Activated naive CD4-positive, alpha-beta T cell (primary cell): ENCODE measurements around the gene RSPH6A.

Source experiments
- DNase-seq, 4 experiments: peaks; one replicate each; lab custom pipeline; 2025; lab: John Stamatoyannopoulos, UW

The RSPH6A gene

DNA sequence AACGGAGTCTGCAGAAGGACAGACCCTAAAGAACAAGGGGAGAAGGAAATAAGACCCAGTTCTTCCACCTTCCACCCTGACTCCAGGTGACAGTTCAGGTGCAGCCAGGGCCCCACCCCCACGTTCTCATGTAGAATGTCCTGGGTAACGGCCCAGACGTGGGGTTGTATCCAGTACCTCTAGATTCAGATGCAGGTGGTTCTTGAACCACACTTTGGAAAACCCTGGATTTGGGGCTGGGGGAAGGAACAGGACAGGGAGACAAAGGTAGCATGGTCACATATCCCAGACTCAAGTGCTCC, 35.0 kb downstream of the RSPH6A start:
- DNase-seq, result no peak

- DNase-seq, result peak; percentile 38 to 77 (median 58)
Observed at GRCh38 chr19:45779231-45780145, 35.6 kb downstream of the RSPH6A start.

GRCh38 chr19:45778010-45778661, 37.0 kb downstream of the RSPH6A start:
- no peak for DNase-seq

DNA sequence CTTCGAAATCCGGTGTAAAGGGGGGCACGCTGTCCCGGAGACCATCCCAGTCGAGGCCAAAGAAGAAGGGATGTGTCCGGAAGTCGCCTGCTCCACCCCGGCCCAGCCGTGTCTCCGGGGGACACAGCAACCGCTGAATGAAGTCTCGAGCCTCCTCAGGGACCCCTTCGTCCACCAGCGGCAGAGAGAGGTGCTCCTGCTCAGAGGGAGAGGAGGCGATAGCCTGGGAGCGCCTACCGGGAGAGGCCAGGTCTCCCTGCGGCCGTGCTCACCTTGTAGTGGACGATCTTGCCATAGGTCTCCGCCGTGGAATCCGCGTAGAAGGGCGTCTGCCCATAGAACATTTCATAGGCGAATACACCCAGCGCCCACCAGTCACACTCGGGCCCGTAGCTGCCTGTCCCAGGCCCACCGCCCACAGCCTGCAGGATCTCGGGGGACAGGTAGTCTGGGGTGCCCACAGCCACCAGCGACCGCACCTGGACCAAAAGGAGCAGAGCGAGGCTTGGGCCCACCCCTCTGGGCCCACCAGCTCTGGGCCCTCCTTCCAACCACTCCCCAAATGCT, 37.6 kb downstream of the RSPH6A start:
- DNase-seq, result no peak

- DNase-seq, result no peak
Observed at GRCh38 chr19:45774765-45775164, 40.3 kb downstream of the RSPH6A start.

- DNase-seq, result no peak
Observed at GRCh38 chr19:45773384-45773783, 41.7 kb downstream of the RSPH6A start.

DNA sequence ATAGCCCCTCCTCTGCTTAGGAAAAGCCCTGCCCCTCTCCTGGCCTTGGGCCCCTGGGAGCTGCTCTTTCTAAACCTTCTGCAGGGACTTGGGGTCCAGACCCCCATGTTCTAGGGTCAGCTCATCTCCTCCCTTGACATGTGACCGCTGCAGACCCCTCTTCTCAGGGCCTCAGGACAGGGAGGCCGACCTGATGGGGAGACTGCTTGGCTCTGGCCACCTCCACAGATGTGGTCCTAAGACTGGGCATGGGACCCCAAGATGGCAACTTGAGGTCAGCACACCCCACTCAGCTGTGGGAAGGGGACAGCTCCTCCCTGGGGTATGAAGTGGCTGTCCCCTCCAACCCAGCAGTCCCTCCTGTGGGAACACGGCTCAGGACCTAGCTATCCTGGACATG, 42.2 kb downstream of the RSPH6A start:
- no peak for DNase-seq

GRCh38 chr19:45772130-45772840, 42.8 kb downstream of the RSPH6A start:
- DNase-seq, result no peak

DNA sequence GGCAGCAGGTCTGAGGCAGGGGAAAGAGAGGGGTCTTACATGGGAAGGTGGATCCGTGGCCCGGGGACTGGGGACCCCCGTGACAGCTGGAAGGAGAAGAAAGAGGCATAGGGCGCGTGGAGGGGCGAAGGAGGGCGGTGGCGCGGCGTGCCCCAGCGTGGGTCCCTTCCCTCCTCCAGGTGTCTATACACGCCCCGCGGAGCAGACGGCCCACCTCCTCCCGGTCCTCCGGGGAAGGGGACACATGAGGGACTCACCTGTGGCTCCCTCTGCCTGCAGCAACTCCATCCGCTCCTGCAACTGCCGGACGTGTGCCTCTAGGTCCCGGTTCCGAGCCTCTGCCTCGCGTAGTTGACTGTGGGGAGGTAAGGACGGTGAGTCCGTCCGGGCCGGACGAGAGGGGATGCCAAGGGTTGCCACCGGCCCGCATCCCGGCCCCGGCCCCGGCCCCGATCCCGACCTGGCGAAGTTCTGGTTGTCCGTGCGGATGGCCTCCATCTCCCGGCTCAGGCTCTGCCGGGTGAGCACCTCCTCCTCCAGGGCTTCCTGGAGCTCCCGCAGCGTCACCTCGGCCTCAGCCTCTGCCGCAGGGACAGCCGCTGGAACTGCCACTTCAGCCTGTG, 43.7 kb downstream of the RSPH6A start:
- DNase-seq, result no peak

- peak; percentile 79 to 92 (median 86) for DNase-seq
Observed at GRCh38 chr19:45770192-45771101, 44.7 kb downstream of the RSPH6A start.

DNA sequence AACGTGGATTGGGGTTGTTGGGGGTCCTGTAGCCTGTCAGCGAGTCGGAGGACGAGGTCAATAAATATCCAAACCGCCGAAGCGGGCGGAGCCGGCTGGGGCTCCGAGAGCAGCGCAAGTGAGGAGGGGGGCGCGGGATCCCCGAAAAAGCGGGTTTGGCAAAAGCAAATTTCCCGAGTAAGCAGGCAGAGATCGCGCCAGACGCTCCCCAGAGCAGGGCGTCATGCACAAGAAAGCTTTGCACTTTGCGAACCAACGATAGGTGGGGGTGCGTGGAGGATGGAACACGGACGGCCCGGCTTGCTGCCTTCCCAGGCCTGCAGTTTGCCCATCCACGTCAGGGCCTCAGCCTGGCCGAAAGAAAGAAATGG, 45.3 kb downstream of the RSPH6A start:
- peak in 3 of 4 experiments; percentile 43 to 67 (median 63) for DNase-seq

DNA sequence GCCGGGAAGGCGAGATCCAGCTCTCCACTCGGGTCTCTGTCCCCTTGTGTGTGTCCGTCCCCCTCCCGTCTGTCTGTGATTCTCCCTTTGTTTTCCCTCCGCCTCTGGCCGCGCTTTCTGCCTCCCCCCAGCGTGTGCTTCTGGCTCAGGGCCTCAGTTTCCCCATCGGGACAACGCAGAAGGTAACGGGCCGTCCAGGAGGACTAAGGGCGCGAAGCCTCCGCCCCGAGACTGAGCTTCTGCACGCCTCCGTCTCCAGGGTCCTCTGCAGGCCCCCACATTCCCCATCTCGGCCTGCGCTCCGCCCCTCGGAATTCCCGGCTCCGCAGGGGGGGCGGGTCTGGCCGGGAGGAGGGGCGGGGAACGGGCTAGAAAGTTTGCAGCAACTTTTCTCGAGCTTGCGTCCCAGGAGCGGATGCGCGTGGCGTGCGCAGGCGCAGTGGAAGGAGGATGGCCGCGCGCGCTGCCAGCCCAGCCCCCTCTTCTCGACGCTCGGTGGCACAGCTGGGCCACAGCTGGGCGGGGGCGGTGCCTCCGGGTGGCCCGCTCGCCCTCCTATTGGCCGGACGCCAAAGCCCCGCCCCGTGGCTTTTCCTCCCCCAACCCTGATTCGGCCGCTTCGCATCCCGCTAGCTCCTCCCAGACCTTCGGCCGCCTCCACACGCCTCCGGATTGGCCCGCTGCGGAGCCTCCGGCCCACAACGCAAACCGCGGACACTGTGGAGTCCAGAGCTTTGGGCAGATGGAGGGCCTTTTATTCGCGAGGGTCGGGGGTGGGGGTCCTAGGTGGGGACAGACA, 45.9 kb downstream of the RSPH6A start, which contains the start of gene SIX5:
SIX5 (minus strand) TSS at position 269 of the 799 bp plus-strand sequence. CDS start 408 bp downstream, outside the sequence.
- peak; percentile 82 to 91 (median 86) for DNase-seq

DNA sequence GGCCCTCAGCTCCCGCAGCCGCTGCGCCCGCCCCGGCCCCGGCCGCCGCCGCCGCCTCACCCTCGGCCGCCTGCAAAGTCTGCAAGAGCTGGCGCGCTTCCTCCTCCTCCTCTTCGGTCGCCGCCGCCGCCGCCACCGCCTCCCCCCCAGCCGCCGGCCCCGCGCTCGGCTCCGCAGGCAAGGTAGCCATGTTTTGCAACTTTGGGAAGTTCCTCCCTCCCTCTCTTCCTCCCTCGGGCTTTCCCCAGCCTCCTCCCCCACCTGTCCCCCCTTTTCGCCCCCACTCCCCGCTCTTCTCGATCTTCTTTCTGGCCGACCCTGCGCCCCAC, 46.5 kb downstream of the RSPH6A start:
- peak in 1 of 4 experiments; percentile 22 for DNase-seq

DNA sequence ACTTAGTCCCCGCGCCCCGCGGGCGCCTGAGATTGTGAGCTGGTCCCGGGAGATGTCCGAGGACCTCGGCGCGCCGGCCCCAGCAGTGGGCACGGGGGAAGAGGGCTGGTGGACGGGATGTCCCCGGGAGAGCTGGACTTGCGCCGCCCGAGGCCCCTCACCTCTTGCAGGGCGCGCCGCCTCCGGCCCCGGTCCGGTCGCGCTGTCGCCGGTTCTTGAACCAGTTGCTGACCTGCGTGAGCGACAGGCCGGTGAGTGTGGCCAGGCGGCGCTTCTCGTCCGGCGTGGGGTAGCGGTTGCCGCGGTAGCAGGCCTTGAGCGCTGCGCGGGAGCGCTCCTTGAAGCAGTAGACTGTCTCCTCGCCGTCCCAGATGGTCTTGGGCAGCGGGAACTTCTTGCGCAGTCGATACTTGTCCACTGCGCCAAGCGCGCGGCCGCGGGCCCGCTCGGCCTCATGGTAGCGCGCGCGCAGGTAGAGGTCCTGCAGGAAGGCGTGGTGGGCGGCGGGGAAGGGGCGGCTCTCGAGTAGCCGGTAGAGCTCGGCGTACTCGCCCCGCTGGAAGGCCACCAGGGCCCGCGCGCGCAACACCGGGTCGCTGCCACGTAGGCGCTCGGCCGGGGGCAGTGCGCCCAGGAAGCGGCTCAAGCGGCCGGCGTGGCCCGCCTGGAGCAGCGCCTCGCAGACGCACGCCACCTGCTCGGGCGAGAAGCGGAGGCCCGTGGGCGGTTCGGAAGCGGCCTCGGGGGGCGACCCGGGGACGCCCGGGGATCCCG, 47.0 kb downstream of the RSPH6A start:
- no peak for DNase-seq

DNA sequence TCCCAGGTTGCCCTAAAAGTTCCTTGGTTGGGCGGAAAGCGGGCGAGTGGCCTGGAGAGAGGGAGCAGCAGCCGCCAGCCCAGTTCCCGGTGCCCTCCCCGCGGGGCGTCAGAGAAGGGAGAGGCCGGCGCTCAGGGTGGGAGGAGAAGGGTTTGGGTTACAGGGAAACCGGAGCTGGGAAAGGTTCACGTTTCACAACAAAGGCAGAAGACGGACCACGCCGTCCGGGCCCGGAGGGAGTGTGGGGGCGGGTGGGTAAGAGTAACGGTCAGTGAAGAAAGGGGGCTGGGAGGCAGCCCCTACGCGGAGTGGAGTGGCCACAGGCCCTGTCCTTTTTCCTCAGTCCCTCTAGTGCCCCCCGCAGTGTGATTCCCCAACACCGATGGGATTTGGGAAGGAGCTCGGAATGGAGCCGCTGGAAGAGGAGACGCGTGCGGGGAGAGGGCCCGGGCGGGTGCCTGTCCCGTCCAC, 47.7 kb downstream of the RSPH6A start:
- DNase-seq, result no peak

DNA sequence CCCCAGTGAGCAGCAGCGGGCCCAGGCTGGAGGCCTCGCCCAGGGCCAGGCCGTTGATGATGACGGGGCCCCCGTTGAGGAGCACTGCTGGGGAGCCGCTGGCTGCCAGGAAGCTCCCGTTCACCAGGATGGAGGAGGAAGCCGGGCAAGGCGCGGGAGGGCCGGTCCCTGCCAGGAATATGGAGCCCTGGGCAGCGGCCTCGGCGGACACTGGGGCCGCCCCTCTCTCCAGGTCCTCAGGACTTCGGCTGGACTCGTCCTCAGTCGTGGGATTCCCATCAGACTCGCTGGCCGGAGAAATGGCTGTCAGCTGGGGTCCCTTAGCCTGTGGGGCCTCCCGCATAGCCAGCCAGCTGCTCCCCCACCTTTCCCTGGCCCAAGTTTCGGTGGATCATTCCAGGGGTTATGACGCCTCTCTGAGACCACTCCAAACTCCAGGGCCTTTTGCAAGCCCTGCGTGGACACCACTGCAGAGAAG, 48.2 kb downstream of the RSPH6A start:
- DNase-seq, result no peak

DNA sequence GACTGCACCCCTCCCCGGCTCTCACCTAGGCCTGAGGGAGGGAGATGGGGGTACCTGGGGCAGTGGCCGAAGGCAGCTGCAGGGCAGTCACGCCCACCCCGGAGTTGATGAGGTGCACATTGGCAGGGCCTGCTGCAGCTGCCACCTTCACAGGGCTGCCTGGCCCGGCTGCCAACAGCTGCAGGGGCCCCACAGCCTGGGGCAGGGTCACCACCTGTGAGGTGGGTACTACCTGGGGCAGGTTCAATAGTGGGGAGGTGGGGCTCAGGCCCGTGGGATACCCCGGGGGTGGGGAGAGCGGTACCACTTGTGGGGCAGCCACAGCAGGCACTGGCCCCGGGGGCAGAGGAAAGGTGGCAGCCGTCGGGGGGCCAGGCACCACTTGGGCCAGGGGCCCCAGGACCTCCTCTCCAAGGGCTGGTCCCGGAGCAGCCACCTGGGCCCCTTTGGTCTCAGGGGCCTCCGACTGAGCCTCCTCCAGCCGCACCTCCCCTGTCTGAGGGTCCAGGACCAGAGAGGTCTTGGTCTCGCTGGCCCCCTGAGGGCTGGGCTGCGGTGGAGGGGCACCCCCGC, 48.7 kb downstream of the RSPH6A start:
- no peak for DNase-seq

- no peak for DNase-seq
Observed at GRCh38 chr19:45765702-45766295, 49.3 kb downstream of the RSPH6A start.
